GM21367 (cell line): ENCODE results near the gene ENPP5.

Experiments
- ATAC-seq: cut with Tn5 transposase; IDR thresholded peaks from one replicate; pipeline ENCODE4 v1.9.1; 2021; ENCODE audit not compliant: unreplicated experiment

Gene ENPP5

GRCh38 chr6:46170357-46171289, at the start of gene ENPP5:
Gene ENPP5 (minus strand): TSS chr6:46170980. CDS start chr6:46168262, 2,718 bp downstream.
- peak; percentile 79 for ATAC-seq

- no peak for ATAC-seq
Measured at GRCh38 chr6:46219661-46220060, 48.9 kb upstream of the ENPP5 start.

GRCh38 chr6:46218457-46218856, 47.7 kb upstream of the ENPP5 start:
- no peak for ATAC-seq

GRCh38 chr6:46217671-46218131, 46.9 kb upstream of the ENPP5 start:
- peak; percentile 50 for ATAC-seq

GRCh38 chr6:46216879-46217278, 46.1 kb upstream of the ENPP5 start:
- ATAC-seq = no peak

- ATAC-seq = no peak
Measured at GRCh38 chr6:46215777-46216176, 45.0 kb upstream of the ENPP5 start.

GRCh38 chr6:46215213-46215612, 44.4 kb upstream of the ENPP5 start:
- no peak for ATAC-seq

GRCh38 chr6:46211917-46212316, 41.1 kb upstream of the ENPP5 start:
- no peak for ATAC-seq

- ATAC-seq = no peak
Measured at GRCh38 chr6:46210294-46210693, 39.5 kb upstream of the ENPP5 start.

GRCh38 chr6:46208303-46208702, 37.5 kb upstream of the ENPP5 start:
- no peak for ATAC-seq

GRCh38 chr6:46207174-46207573, 36.4 kb upstream of the ENPP5 start:
- ATAC-seq = no peak

- no peak for ATAC-seq
Measured at GRCh38 chr6:46204880-46205650, 34.3 kb upstream of the ENPP5 start.

GRCh38 chr6:46203391-46204177, 32.8 kb upstream of the ENPP5 start:
- no peak for ATAC-seq

GRCh38 chr6:46201702-46202101, 30.9 kb upstream of the ENPP5 start:
- ATAC-seq = no peak

- no peak for ATAC-seq
Measured at GRCh38 chr6:46199387-46199786, 28.6 kb upstream of the ENPP5 start.

- ATAC-seq = no peak
Measured at GRCh38 chr6:46191961-46192360, 21.2 kb upstream of the ENPP5 start.

- ATAC-seq = no peak
Measured at GRCh38 chr6:46190889-46191288, 20.1 kb upstream of the ENPP5 start.

GRCh38 chr6:46189726-46190125, 18.9 kb upstream of the ENPP5 start:
- ATAC-seq = no peak

- ATAC-seq = no peak
Measured at GRCh38 chr6:46186583-46186982, 15.8 kb upstream of the ENPP5 start.

- ATAC-seq = no peak
Measured at GRCh38 chr6:46184114-46184513, 13.3 kb upstream of the ENPP5 start.

GRCh38 chr6:46175976-46176375, 5.2 kb upstream of the ENPP5 start:
- ATAC-seq = no peak
